HG02678 (cell line): ENCODE results near the gene DLG2.

Experiments
- ATAC-seq: cut with Tn5 transposase; IDR thresholded peaks from one replicate; pipeline ENCODE4 v1.9.1; 2021; ENCODE audit warnings: mild to moderate bottlenecking, moderate library complexity; ENCODE audit not compliant: unreplicated experiment

Gene DLG2

DNA sequence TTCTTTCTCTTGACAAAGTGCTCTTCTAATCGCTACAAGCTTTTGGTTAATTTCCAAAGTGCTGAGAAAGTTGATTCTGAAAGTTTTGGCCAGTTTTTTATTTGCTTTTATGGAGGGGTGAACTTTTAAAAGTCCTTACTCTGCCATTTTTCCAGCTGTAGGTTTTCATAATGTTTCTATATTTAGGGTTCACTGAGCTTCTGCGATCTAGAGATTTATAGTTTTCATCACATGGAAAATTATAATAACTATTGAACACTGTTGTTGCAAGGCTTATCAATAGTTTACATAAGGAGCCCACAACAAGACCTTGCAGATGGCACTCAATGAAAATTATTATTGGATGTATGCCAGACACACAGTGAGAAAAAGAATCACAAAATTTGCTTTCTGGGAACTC is 55.1 kb downstream of the DLG2 start:
- ATAC-seq: no peak

DNA sequence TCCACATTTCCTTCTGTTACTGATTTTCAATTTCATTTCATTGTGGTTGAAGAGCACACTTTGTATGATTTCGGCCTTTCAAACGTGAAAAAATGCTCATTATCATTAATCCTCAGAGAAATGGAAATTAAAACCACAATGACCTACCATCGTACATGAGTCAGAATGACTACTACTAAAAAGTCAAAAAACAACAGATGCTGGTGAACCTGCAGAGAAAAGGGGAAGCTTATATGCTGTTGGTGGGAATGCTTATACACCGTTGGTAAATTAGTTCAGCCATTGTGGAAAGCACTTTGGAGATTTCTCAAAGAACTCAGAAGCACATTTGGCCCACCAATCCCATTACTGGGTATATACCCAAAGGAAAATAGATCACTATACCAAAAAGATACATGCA is 57.6 kb downstream of the DLG2 start:
- ATAC-seq: no peak

DNA sequence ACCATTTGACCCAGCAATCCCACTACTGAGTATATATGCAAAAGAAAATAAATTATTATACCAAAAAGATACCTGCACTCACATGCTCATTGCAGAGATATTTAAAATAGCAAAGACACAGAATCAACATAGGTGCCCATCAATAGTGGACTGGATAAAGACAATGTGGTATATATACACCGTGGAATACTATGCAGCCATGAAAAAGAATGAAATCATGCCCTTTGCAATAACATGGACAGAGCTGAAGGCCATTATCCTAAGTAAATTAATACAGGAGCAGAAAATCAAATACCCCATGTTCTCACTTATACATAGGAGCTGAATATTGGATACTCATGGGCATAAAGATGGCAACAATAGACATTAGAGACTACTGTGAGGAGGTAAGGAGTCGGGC is 68.7 kb downstream of the DLG2 start:
- ATAC-seq: no peak

GRCh38 chr11:85551881-85552280 is 75.3 kb downstream of the DLG2 start:
- no peak for ATAC-seq

DNA sequence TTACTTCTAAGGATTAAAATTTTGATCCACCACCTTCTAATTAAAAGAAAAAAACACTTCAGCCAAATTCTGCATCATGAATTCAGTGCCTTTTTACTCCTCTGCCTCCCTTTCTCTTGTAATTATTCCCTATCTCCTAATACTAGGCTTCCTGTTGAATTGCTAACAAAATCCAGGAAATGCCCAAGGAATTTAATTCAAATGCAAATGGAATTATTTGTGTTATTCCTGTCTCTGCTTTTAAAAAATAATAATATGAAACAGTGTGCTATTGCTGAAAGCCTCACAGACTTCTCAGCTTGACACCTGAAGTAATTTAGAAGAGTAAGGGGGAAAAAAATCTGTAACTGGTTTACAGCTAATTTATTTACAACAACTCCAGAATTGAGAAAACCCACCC is 85.5 kb downstream of the DLG2 start:
- no peak for ATAC-seq

DNA sequence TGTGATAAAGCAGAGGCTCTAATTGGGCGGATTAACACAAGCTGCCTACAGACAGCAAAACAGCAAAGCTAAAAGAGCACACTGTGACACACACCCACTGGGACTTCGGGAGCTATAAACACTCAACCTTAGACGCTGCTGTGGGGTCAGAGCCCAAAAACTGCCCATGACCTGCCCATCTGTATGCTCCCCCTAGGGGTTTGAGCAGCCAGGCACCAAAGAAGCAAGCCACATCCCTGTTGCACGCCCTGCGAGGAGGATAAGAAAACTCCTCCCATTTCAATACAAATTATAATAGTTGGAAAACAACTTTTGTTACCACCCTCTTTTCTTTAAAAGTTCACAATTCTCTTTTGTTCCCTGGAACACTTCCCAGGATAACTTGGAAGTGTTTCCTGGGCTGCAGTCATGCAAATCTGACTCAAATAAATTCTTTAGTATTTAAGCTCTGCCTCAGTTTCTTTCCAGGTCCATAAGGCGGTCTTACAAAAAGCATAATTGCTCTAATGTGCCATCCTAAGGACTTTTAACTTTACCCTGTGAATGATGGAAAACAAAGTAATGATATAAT is 86.4 kb downstream of the DLG2 start:
- no peak for ATAC-seq

DNA sequence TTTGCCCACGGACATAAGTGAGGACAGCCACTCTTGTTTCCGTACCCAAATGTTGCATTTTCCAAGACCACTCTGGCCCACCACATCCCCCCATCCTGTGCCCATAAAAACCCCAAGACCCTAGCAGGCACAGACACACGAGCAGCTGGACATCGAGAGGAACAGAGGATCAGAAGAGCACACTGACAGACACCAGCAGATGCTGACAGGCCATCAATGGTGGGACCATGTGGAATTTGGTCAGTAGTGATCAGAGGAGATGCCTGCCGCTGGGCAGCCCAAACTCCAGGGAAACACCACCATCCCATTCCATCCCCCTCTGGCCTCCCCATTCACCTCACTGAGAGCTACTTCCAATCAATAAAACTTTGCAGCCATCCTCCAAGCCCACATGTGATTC is 87.0 kb downstream of the DLG2 start:
- ATAC-seq: no peak

DNA sequence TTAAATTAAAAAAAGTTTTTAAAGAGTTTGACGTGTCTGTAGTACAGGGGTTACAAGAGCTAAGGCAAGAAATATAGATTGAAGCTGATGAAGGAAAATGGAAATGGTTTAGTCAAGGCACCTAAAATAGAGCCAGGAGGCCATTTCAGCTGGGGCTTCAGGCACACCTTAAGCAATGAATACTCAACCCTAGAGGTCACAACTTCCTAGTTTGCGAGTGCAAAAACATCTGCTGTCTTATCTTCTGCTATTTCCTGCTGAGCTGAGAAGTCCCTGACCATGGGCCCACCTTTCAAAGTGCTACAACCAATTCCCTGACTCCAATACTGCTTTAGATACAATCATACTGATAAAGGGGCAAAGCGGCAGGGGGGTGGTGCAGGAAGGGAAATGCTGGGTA is 87.4 kb downstream of the DLG2 start:
- ATAC-seq: no peak

DNA sequence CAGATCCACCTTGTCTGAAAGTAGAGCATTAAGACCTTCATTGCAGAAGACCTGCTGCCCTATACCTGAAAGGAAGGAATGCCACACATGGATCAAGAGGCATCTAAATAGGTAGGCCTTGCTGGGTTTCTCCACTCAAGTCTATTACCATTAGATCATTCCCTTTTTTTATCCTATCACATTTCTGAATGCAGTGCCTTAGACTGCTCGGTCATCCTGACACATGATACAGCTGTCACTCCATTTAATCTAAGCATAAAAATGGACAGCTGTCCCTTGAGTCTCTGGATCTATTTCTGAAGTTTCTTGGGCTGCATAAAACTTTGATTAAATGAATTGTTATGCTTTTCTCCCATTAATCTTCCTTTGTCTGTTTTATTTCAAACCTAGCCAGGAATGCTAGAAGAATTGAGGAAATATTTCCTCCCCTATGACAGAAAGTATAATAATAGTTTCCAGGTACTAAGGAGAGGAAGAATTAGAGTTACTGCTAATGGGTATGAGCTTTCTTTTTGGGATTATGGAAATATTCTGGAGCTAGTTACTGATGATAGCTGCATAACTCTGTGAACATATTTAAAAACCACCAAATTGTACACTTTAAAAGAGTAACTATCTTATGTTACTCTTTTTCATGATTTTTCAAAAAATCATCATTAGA is 88.0 kb downstream of the DLG2 start:
- ATAC-seq: no peak

DNA sequence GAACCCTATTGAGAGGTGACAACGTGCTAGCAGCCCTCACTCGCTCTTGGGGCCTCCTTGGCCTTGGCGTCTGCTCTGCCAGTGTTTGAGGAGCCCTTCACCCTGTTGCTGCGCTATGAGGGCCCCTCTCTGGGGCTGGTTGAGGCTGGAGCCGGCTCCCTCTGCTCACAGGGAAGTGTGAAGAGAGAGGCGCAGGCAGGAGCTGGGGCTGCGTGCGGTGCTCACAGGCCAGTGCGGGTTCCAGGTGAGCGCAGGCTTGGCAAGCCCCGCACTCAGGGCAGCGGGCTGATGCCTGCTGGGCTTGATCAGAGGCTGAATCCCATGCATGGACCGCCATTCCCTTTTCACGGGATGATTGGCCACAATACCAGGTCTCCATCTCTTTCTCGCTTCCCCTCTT is 90.7 kb downstream of the DLG2 start:
- no peak for ATAC-seq

- ATAC-seq: no peak
Measured at GRCh38 chr11:85534806-85535205, 92.3 kb downstream of the DLG2 start.

DNA sequence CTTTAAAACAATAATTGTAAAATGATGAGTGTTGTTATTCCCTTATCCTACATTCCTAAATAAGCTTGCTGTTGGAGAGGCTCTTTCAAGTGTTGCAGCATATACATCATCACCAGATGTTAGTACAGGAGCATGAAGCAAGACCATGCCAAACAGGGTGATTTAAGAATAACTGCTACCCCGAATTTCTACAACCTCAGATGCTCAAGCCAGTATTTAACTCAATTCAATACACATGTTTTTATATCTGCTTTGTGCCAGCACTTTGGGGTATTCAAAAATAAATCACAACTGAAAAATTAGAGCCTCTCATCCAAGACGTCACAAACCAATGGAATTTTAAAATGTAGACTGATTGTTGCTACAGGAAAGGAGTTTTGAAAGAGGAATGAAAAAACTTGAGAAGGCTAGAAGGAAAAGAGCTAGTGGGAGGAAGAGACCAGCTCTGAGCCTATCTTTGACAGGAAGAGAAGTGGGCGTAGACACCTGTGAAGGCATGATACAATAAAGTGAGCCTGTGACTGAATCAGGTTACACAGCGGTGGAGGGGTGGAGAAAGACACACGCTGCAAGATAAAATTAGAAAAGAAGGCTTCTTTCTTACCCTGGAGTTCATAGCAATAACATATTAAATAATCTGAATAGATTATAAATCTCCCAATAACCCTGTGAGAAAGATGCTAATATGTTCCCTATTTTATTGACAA is 95.8 kb downstream of the DLG2 start:
- ATAC-seq: no peak

- ATAC-seq: no peak
Measured at GRCh38 chr11:85530634-85531033, 96.5 kb downstream of the DLG2 start.

DNA sequence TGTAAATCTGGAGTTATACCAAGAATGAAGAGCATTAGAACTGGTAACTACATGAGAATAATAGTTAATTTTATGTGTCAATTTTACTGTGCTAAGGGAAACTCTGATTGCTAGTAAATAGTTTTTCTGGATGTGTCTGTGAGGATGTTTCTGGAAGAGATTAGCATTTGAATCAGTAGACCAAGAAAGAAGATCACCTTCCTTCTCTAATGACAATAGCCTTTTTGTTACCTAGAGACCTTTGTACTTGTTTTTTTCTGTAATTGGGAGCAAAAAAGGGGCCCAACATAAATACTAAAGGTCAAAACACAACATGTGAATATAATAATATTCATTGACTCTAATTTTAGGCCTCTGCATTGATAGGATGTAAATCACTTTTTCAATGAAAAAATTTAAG is 100.6 kb downstream of the DLG2 start:
- ATAC-seq: no peak

GRCh38 chr11:85525686-85526085 is 101.5 kb downstream of the DLG2 start:
- ATAC-seq: no peak

GRCh38 chr11:85517272-85517671 is 109.9 kb downstream of the DLG2 start:
- no peak for ATAC-seq

GRCh38 chr11:85495918-85496317 is 131.2 kb downstream of the DLG2 start:
- ATAC-seq: no peak

DNA sequence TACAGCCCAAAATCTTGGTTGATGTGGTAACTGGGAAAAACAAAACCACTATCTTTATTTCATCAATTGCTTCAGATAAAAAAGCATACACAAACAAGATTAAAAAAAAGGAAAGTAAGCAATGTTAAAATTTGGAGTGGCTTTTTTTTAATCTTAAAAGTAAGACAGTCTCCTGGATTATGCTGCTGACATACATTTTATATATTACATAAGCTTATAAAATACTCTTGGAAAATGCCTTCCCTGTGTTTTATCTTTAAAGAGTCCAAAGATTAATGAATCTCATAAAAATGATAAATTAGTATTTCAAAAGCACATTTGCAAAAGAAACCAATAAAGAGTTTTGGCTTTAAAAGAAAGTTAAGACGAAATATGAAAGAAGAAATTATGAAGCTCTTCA is 132.7 kb downstream of the DLG2 start:
- no peak for ATAC-seq

DNA sequence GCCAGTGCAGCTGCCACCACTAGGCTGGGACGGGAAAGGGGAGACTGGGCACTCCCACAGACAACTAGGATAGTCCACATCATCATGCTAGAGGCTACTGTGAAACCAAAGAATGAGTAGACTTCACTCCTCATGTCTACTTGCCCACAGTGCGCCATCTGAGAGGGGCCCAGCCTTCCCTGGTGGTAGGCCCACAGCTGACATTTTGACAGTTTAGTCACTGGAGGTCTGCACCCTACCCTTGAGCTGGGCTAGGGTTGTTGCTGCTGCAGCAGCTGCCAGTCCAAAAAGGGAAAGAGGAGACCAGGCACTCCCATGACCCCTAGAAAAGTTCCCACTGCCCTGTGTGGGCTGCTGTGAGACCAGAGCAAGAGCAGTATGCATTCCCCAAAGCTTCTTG is 141.2 kb downstream of the DLG2 start:
- no peak for ATAC-seq

- no peak for ATAC-seq
Measured at GRCh38 chr11:85483861-85484260, 143.3 kb downstream of the DLG2 start.

DNA sequence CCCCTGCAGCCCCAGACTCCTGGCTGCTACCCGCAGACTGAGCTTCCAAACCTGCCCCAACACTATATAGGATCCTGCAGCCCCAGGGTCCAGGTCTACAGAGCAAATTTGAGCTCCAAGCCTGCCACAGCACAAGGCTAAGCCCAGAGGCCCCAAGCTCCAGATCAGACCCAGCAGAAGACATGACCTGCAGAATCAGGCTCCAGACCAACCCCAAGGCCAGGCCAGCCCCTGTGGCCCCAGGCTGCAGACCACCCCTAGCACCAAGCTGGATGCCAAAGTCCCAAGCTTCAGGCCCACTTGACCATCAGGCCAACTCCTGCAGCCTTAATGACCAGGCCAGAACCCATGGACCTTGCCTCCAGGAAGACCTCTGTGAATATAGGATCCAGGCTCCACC is 145.3 kb downstream of the DLG2 start:
- no peak for ATAC-seq

GRCh38 chr11:85475660-85476517 is 151.3 kb downstream of the DLG2 start:
- ATAC-seq: no peak
